GM18505 (cell line): Measurements from ENCODE around the gene MTHFD1.
A peak's percentile ranks its signal among the peaks of the same experiment; 100 is the strongest.

Source experiments
- ATAC-seq: cut with Tn5 transposase; IDR thresholded peaks from one replicate; pipeline ENCODE4 v1.9.1; 2021; ENCODE audit not compliant: unreplicated experiment
- POLR2A ChIP-seq: IDR thresholded peaks from 4 replicates; pipeline ENCODE4 v1.6.1; 2011; ENCODE audit warnings: borderline replicate concordance; ENCODE audit not compliant: insufficient read depth, insufficient read length; ENCODE audit errors: extremely low read depth

MTHFD1 gene

DNA sequence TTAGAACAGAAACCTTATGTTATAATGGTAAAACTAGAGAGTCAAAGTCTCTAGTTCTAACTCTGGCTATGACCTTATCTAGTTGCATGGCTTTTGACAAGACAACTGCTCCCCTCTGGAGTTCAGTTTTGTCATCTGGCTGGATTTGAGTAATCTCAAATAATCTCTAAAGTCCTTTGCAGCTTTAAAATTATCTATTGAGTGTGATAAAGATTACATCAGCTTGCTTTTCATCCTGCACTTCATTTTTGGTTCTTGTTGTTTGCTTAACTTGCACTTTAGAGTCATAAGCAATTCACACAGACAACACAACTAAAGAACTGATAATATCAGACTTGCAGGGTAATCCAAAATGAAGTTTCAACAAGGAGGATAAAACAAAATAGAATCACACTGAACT lies 79.4 kb downstream of the MTHFD1 start:
- ATAC-seq = no peak
- TF ChIP-seq POLR2A = no peak

DNA sequence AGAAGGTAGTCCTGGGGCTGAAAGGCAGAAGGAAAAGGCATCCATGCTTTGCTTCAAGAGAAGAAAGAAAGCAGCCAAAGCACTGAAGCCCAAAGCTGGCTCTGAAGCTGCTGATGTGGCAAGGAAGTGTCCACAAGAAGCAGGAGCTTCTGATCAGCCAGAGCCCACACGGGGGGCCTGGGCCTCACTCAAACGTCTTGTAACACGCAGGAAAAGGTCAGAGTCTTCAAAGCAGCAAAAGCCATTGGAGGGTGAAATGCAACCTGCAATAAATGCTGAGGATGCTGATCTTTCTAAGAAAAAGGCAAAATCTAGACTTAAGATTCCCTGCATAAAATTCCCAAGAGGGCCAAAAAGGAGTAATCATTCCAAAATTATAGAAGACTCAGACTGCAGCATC lies 80.3 kb downstream of the MTHFD1 start:
- TF ChIP-seq POLR2A = no peak
- ATAC-seq = no peak

DNA sequence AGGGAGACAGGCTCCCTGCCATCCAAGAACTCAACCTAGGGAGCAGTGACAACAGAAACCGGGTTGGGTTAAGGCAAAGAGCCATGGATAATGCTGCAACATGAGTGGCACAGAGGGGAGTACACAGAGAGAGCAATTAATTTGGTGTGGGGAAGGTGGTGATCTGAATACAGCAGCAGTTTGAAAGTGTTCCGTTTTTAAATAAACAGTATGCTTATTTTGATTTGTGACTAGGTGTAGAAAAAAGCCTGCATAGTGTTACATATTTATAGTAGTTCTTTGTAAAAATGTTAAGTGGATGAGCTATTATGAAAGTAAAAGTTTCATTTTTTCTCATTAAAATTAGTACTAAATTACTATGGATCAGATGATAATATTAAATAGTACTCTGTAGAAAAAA lies 85.9 kb downstream of the MTHFD1 start:
- TF ChIP-seq POLR2A = no peak
- ATAC-seq = no peak

DNA sequence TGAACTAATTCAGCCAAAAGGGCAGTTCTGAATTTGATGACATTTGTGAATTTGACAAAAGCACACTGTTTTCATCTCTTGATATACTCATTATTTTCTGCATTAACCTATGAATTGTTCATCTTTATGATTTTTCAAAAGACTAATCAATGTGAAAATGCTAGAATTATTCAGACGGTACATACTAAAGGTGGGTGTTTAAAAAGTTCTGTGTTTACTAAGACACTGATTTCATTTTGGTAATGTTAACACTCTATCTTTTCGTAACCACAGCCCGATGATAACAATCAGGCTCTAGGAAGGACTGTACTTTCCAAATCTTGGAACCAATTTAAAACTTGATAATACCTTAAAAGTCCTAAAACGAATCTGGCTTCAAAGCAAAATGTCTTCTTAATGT lies 86.5 kb downstream of the MTHFD1 start:
- TF ChIP-seq POLR2A = no peak
- ATAC-seq = no peak

DNA sequence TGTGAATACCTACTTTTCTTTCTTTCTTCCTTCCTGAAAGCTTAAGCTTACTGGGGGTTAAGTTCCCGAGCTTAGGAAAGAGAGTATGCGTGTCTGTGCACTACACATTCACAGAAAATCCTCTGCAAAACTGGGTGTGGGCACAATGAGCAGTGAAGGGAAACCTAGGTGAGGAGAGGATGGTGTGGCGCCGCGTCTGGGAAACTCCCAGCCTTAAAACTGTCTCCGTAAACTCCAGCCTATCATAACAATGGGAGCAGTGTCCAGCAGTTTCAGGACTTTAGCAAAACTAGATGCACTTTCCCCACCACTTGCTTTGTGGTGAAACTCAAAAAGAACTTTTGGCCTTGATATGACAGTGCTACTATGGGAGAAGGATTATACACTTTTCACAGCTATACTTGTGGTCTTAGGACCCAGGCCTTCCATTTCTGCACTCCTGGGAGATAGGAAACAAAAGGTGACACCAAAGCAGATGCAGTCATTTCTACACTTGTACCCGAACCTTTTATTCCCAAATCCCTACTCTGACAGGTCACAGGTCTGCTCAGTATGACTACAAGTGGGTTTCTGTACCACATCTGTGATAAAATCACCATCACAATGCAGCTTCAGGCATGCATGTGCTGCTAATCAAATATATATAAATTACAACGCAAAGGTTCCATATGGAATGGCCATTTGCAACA lies 87.6 kb downstream of the MTHFD1 start:
- no peak for TF ChIP-seq POLR2A
- ATAC-seq = no peak

DNA sequence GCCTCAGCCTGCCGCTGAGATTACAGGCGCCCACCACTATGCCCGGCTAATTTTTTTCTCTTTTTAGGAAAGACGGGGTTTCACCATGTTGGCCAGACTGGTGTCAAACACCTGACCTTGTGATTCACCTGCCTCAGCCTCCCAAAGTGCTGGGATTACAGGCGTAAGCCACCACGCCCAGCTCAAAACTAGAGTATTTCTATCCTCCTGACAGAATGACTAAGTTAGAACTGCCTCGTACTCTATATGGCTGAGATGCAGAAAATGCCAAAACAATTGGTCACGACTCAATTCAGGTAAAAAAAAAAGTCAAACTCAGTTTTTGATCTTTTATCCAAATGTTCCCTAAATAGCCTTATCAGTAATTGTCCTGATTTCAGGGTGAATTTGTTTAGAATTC lies 88.3 kb downstream of the MTHFD1 start:
- no peak for TF ChIP-seq POLR2A
- no peak for ATAC-seq

DNA sequence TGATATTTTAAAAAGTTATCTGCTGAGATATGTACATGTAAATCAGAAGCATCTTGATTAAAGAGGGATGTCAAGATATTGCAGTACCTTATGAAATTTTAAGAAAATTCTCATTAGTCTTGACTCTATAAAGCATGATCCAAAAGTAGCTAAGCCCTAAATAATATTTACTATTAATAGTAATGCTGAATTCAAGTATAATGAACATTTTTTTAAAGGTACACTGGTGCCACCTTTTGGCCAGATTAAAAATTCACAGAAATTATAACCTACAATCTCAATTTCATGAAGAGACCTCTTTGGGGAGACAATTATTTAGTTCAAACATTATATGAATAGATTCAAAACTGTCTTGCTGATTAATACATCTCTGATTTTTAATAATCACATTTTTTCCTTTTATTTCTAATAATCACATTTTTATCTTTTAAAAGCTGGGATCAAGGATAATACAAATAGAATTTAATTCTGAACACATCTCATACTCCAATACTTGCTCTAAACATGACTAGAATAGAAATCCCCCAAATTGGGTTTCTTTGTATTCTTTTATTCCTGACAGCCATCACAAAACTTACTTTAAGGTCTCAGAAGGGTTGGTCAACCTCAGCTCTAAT lies 90.6 kb downstream of the MTHFD1 start:
- TF ChIP-seq POLR2A = no peak
- no peak for ATAC-seq

DNA sequence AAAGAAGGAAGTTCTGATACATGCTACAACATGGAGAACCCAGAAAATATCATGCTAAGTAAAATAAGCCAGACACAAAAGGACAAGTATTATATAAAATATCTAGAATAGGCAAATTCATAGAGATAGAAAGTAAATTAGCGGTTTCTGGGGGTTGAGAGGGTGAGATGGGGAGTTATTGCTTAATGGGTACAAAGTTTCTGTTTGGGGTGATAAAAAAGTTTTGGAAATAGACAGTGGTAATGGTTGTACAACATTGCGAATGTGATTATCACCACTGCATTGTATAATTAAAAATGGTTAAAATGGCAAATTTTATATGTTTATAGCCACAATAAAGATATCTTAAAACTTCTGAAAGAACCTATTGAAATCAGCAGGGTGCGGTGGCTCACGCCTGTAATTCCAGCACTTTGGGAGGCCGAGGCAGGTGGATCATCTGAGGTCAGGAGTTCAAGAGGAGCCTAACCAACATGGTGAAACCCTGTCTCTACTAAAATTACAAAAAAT lies 100.5 kb downstream of the MTHFD1 start:
- no peak for TF ChIP-seq POLR2A
- ATAC-seq = no peak

DNA sequence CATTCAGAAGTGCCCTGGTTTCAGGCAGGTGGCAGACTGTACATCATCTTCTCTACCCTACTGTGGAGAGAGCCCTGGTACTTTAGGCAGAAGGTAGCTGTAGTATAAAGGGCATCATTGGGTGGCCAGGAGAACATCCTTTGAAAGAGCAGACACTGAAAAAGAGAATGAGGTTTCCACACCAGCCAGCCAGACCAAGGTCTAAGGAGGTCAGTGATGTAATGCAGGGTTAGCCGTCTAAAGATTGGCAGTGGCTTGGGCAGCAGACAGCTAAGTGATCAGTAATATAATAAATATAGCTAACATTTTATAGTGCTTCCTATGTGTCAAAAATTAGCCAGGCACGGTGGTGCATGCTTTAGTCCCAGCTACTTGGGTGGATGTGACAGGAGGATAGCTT lies 103.5 kb downstream of the MTHFD1 start:
- ATAC-seq = no peak
- TF ChIP-seq POLR2A = no peak

DNA sequence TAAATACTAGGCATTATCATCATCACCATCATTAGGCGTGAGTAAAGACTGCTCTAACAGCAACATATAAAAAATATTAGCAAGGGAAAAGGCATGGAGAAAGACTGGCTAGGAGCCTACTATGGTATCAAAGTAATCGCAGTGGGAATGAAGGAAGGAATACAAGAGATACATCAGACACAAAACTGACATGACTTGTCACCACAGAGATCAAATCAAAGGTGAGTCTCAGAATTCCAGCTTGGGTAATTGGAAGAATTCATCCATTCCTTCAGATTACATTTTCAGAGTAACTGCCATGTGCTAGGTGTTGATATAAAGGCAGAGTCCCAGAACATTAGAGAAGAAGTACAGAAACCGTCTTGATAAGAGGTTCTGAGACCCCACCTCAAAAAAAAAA lies 105.3 kb downstream of the MTHFD1 start:
- no peak for TF ChIP-seq POLR2A
- no peak for ATAC-seq

DNA sequence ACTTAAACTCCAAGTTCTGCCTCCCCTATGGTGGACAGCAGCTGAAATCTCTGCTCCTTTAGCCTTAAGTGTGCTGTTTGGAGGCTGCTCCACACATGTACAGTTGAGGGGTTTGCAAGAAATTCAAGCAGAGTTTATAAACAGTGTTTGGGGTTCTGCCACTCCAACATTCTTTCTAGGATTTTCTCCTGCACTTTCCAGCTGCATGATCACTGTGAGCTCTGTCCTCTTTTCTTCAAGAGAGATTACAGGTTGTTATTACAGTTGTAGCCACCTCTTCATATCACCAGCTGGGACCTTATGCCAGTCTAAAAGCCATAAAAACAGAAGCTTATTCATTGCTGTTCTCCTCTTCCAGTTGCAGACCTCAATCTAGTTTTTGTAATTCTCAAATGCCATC lies 107.1 kb downstream of the MTHFD1 start:
- no peak for ATAC-seq
- no peak for TF ChIP-seq POLR2A

DNA sequence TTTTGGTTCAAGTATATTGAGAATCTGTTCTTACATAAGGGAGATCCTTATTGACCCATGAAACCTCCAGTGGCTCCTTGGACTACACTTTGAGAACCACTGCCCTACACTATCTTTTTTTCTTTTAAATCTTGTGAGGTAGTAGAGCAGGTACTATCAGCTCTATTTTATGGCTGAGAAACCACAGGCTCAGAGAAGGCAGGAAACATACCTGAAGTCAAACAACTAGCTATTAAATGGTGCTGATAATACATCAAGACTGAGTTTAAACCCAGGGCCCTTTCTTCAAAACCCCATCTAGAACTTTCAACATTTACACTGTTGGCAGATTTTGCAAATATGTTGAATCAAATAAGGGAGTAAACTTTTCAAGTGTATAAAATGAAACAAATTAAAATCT lies 108.6 kb downstream of the MTHFD1 start:
- no peak for TF ChIP-seq POLR2A
- no peak for ATAC-seq

DNA sequence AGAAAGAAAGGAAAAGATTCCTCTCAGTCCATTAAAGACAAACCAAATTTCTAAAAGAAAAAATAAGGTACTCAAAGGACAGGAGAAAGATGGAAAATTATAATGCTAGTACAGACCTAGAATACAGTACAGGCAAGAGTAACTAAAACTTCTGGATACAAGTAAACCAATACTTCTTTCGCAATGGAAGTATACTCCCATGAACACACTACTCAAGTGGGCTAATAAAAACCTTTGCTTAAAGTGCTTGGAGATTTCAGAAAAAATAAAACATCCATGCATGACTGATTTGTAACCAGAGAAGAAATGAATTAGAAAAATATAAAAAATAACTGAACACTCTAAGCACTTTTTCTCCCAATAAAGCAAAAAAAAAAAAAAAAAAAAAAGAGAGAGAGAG lies 111.9 kb downstream of the MTHFD1 start:
- no peak for TF ChIP-seq POLR2A
- ATAC-seq = no peak

DNA sequence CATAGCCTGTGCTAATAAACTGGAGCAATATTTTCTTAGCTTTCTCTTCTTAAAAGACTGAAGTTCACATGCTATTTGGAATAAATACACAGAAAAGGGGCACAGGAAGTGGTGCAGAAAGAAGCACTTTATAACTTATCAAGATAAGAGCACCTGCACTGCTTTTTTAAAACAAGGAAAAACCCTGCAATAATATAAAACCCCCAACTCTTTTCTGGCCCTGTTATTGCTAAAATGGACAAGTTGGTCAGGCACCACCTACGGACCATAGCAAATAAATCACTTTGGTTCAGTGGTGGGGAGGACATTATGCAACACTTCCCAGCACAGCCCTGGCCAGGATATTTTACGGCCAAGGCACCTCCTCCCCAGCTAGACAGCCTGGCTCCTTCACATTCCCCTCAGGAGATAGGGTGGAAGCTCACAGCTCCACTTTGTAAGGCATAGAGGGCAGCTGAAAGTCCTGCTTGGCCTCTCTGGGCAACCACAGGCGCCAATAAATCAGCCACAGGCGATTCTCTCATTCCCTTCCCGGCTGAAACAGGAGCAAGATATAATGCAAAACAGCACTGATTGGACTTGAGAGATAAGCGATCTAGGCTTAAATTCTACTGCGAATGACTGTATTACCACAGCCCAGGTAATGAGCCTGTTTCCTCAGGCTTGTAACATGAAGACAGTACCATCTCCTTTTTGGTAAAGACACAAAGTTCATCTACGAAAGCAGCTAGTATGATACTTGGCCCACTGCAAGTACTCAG lies 113.4 kb downstream of the MTHFD1 start:
- TF ChIP-seq POLR2A = peak; percentile 47
- ATAC-seq = no peak
